NCI-H345 (cell line): Measurements from ENCODE around the gene GAS6.
A peak's percentile ranks its signal among the peaks of the same experiment; 100 is the strongest.
"Not testable (repeated sequence)": the region's sequence is repeated elsewhere in the genome, so short reads cannot be mapped to it uniquely, and the experiment has no call there.

Source experiments
- DNase-seq: peaks from one replicate; lab custom pipeline; 2025; lab: John Stamatoyannopoulos, UW

GAS6 gene

GRCh38 chr13:113863524-113864272 lies at the start of gene GAS6:
GAS6 (minus strand) TSS chr13:113864076; CDS start chr13:113863920, 156 bp downstream.
- DNase-seq: peak; percentile 63

GRCh38 chr13:113913408-113913807 lies 49.5 kb upstream of the GAS6 start:
- DNase-seq: not testable (repeated sequence)

GRCh38 chr13:113912596-113912995 lies 48.7 kb upstream of the GAS6 start:
- DNase-seq: no peak

- peak; percentile 84 for DNase-seq
These were observed 44.0 kb upstream of the GAS6 start for GRCh38 chr13:113907635-113908617.

GRCh38 chr13:113906571-113906970 lies 42.7 kb upstream of the GAS6 start:
- DNase-seq: peak; percentile 53

- no peak for DNase-seq
These were observed 42.1 kb upstream of the GAS6 start for GRCh38 chr13:113905942-113906341.

- no peak for DNase-seq
These were observed 41.1 kb upstream of the GAS6 start for GRCh38 chr13:113905018-113905417.

- peak; percentile 6 for DNase-seq
These were observed 40.5 kb upstream of the GAS6 start for GRCh38 chr13:113904411-113904810.

GRCh38 chr13:113903912-113904311 lies 40.0 kb upstream of the GAS6 start:
- no peak for DNase-seq

GRCh38 chr13:113902986-113903775 lies 39.3 kb upstream of the GAS6 start:
- no peak for DNase-seq

GRCh38 chr13:113902481-113902880 lies 38.6 kb upstream of the GAS6 start:
- DNase-seq: no peak

GRCh38 chr13:113901642-113902041 lies 37.8 kb upstream of the GAS6 start:
- DNase-seq: no peak

- DNase-seq: no peak
These were observed 37.4 kb upstream of the GAS6 start for GRCh38 chr13:113901231-113901630.

- DNase-seq: no peak
These were observed 36.8 kb upstream of the GAS6 start for GRCh38 chr13:113900646-113901045.

GRCh38 chr13:113898391-113898790 lies 34.5 kb upstream of the GAS6 start:
- no peak for DNase-seq

- no peak for DNase-seq
These were observed 34.1 kb upstream of the GAS6 start for GRCh38 chr13:113897966-113898365.

- DNase-seq: no peak
These were observed 33.3 kb upstream of the GAS6 start for GRCh38 chr13:113897161-113897560.

- no peak for DNase-seq
These were observed 31.6 kb upstream of the GAS6 start for GRCh38 chr13:113895436-113895835.

GRCh38 chr13:113890774-113891480 lies 27.1 kb upstream of the GAS6 start:
- no peak for DNase-seq

- DNase-seq: no peak
These were observed 25.6 kb upstream of the GAS6 start for GRCh38 chr13:113889467-113889866.

GRCh38 chr13:113888701-113889330 lies 24.9 kb upstream of the GAS6 start:
- DNase-seq: no peak
